GM19395 (cell line): ENCODE results near the gene LSAMP.
"Not testable (repeated sequence)": the region's sequence is repeated elsewhere in the genome, so short reads cannot be mapped to it uniquely, and the experiment has no call there.

Experiments
- ATAC-seq: cut with Tn5 transposase; IDR thresholded peaks from one replicate; pipeline ENCODE4 v1.9.1; 2021; ENCODE audit warnings: mild to moderate bottlenecking, moderate library complexity; ENCODE audit not compliant: unreplicated experiment

LSAMP gene

GRCh38 chr3:115823083-115823482 lies 622.2 kb downstream of the LSAMP start:
- ATAC-seq: no peak

- ATAC-seq: no peak
These were observed 622.7 kb downstream of the LSAMP start for GRCh38 chr3:115822579-115822978.

DNA sequence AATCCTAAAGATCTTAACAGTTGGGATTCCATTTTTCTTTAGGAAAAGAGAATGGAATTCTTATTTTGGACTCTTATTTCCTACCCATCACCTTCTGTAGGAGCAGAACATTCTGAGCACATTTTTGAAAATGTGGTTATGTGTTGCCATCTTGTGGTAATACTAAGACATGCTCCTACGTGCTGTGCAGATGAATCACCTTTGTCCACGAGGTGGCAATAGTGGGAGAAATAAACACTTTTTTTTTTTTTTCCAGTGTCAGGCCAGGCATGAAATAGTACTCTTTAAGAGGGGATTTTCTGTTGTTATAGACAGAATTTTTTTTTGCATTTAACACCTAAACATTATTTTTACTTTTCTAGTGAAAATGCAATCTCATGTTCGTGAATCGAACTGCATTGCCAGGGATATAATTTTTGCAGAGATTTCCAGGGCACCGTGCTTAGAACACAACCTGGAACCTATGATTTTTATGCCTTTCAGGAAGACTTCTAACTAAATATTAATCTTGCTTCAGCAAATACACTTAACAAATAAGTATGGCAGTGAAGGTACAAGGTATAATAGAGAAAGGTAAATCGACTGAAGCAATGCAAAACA lies 625.4 kb downstream of the LSAMP start:
- peak; percentile 97 for ATAC-seq

DNA sequence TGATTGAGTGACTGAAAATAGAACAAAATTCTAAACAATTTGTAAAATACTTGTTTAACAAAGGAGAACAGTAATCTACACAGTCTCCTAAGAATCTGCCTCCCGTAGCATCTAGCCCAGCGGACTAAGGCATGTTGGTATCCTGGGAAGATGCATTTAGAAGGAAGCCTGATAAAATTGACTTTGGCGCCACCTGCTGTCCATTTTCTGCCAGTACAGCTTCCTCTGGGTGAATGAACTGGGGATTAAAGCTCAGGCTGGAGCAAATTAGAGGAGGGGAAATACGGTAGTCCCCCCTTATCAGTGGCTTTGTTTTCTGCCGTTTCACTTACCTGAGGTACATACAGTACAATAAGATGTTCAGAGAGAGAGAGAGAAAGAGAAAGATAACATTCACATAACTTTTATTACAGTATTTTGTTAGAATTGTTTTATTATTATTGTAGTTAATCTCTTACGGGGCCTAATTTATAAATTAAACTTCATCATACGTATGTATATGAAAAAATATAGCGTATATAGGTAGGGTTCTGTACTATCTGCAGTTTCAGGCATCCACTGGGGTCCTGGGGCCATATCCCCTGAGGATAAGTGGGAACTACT lies 630.4 kb downstream of the LSAMP start:
- ATAC-seq: peak; percentile 75

GRCh38 chr3:115814006-115814405 lies 631.3 kb downstream of the LSAMP start:
- ATAC-seq: no peak

GRCh38 chr3:115808816-115809215 lies 636.5 kb downstream of the LSAMP start:
- no peak for ATAC-seq

GRCh38 chr3:115808244-115808643 lies 637.0 kb downstream of the LSAMP start:
- ATAC-seq: no peak

DNA sequence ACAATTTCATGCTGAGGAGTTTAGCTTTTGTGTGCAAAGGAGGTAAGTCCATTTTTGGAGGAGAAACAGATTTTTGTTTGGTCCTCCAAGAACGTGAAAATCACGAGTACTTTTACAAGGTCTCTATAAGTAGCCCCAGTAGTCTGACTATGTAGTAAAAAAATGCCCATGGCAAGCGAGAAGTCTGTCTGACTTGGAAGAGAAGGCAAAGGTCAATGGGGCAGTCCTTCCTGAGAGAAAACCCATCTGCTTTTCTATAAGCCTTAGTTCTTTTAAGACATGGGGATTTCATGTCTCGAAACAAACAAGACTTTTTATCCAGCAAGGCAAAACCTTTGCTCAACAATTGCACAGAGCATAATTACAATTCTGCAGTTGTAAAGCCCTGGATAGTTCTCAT lies 638.8 kb downstream of the LSAMP start:
- no peak for ATAC-seq

- ATAC-seq: no peak
These were observed 639.8 kb downstream of the LSAMP start for GRCh38 chr3:115805520-115805919.

- no peak for ATAC-seq
These were observed 640.6 kb downstream of the LSAMP start for GRCh38 chr3:115804713-115805119.

DNA sequence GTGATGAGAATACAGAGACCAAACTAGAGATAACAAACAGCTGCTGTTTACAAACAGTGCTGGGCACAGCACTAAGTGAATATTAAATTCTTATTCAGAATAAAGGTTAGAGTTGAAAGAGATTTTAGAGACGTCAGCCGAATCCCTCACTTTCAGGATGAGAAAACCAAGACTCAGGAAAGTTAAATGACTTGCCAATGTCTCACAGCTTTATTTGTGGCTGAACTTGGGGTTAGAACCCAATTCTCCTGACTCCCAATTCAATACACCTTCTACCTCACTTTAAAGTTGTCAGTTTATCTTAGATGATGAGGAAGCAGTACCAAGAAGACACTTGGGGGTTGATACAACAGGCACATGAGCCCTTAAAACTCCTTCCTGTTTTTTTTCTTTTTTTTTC lies 641.1 kb downstream of the LSAMP start:
- no peak for ATAC-seq

GRCh38 chr3:115803661-115804060 lies 641.6 kb downstream of the LSAMP start:
- no peak for ATAC-seq

- no peak for ATAC-seq
These were observed 644.7 kb downstream of the LSAMP start for GRCh38 chr3:115800489-115801075.

GRCh38 chr3:115800065-115800464 lies 645.2 kb downstream of the LSAMP start:
- ATAC-seq: not testable (repeated sequence)

DNA sequence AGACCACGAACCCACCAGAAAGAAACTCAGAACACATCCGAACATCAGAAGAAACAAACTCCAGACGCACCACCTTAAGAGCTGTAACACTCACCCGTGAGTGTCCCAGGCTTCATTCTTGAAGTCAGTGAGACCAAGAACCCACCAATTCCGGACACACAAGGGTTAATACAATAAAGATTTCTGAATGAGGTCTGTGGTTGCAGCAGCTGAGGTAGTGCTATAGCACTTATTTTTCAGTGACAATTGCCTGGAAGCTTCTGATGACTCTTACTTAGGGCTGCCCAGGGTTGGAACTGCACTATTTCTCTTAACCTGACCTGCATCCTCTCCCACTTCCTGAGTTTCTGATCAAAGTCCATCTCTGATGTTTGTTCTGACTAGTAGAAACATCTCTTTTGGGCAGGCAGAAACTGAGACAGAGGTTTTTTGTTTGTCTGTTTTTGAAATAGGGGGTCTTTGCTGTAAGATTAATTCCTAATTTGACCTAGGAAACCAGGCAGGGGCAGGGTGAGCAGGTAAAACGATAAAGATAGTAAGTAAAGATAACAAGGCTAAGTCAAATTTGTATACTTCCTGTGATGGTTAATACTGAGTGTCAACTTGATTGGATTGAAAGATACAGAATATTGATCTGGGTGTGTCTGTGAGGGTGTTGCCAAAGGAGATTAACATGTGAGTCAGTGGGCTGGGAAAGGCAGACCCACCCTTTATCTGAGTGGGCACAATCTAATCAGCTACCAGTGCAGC lies 652.9 kb downstream of the LSAMP start:
- ATAC-seq: peak; percentile 74

GRCh38 chr3:115791271-115792153 lies 653.8 kb downstream of the LSAMP start:
- not testable (repeated sequence) for ATAC-seq

- no peak for ATAC-seq
These were observed 654.5 kb downstream of the LSAMP start for GRCh38 chr3:115790759-115791158.

GRCh38 chr3:115789481-115789880 lies 655.8 kb downstream of the LSAMP start:
- ATAC-seq: no peak

- ATAC-seq: no peak
These were observed 656.3 kb downstream of the LSAMP start for GRCh38 chr3:115788921-115789470.

- no peak for ATAC-seq
These were observed 657.5 kb downstream of the LSAMP start for GRCh38 chr3:115787818-115788217.

- no peak for ATAC-seq
These were observed 659.5 kb downstream of the LSAMP start for GRCh38 chr3:115785782-115786181.
